HG03457 (cell line): Measurements from ENCODE around the gene LRRC15.
A peak's percentile ranks its signal among the peaks of the same experiment; 100 is the strongest.

ENCODE experiments used
- ATAC-seq: cut with Tn5 transposase; IDR thresholded peaks from one replicate; pipeline ENCODE4 v1.9.1; 2021; ENCODE audit warnings: moderate number of reproducible peaks; ENCODE audit not compliant: unreplicated experiment

The LRRC15 gene

DNA sequence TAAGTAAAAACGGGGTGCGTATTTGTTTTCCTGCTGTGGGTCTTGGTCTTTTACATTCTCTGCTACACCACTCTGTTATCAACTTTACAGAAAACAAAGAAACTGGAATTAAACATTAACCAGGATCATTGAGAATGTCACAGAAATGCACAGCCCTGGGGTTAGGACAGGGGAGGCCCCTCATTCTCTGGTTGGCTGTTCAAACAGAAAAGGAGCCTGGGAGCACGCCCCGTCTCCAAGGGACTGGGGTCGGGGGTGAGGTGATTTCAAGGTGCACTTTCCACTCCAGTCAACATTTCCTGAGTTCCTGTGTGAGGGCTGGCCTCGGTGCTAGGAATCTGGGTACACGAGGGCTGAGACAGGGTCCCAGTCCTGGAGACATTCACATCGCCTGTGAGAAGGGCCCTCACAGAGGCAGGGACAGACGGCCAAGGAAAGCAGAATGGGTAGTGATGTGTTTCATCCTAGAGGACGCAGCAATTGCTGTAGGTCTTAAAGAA lies 48.7 kb downstream of the LRRC15 start:
- no peak for ATAC-seq

- ATAC-seq: no peak
These were observed 49.4 kb downstream of the LRRC15 start for GRCh38 chr3:194320100-194320499.

GRCh38 chr3:194318511-194319161 lies 50.9 kb downstream of the LRRC15 start:
- ATAC-seq: no peak

DNA sequence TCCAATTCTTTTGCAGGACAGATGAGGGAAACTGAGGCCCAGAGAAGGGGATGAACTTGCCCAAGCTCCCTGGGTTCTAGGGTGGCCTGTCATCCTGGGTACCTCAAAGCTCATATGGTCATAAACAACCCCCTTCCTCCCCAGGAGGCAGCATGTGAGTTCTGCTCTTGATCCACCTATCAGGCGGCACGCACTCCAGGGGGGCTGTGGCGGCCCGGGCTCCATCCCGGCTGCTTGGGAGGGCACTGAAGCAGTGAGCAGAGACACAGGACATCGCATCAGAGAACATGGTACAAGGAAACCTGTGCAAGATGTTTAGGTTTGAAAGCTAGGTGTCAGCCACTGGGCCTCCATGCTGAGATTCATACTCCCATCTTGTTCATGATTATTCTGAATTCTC lies 52.6 kb downstream of the LRRC15 start:
- ATAC-seq: no peak

GRCh38 chr3:194315965-194316361 lies 53.6 kb downstream of the LRRC15 start:
- ATAC-seq: peak; percentile 7

DNA sequence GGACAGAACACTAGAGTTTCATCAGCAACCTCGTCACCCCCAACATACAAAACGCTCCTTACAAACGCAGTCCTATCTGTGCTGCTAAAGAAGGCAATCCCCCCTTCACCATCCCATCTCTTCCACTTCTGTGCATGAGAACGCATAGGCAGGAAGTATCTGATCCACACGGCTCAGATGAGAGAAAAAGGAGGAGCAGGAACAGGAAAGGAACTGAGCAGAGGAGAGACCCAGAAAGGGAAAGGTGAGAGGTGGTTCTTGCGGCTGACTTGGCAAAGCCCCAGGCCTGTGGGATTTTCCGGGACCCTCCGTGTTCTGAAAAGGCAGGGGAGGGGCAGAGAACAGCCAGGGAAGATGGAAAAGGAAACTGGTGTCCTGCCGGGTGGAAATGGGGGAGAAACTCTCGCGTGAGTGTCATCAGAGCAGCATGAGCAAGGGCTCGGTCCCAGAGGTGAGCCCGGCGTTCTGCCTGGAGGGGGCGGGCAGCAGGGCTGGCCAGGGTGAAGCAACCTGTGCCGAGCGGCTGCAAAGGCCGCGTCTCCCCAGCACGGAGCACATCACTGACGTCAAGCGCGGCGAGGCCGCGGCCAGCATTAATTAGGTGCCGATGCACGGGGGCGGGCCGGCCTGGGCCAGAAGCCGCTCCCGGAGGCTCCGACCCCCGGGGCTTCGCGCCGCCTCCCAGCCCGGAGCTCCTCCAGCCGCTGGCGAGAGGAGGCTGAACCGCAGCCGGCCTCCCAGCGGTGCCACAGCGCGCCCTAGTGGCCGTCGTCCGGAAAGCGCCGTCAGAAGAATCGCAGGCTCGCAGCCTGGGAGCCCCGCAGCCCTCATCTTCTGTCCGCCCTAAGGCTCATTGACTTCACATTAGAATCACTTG lies 54.2 kb downstream of the LRRC15 start:
- ATAC-seq: peak; percentile 89

GRCh38 chr3:194314388-194315068 lies 55.0 kb downstream of the LRRC15 start:
- no peak for ATAC-seq

DNA sequence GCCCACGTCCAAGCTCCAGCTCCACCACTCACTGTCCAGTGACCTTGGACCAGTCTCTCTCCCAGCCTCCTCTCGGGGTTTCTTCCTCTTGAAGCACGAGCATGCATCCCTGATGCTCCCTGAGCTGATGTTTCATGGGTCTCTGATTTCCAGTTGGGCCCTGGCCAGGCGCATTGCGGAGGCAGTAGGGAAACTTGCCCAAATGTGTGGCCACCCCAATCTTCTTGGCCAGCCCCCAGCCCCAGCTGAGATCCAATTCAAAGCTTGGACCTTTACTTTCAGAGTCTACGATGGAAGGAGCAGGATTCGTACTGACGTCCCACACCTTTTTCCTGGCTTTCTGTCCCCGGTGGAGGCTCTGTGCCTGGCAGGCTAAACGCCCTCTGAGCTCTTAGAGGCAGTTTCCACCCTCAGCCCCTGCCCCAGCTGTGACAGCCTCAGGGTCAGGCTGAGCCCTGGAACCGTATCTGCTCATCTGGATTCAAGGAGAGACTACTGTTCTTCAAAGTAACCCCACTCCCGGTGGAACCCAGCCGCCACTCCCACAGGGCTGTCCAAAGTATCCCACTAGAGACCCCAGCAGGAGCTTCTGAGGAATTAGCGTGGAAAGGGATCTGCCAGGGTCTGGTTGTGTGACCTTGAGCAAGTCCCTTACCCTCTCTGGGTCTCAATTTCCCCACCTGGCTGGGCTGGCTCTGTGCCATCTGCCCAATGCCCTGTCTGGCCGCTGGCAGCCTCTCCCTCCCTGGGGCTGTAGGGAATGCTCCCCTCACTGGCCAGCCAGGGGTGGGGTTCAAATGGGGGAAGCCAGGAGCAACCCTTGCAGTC lies 55.8 kb downstream of the LRRC15 start:
- ATAC-seq: no peak

DNA sequence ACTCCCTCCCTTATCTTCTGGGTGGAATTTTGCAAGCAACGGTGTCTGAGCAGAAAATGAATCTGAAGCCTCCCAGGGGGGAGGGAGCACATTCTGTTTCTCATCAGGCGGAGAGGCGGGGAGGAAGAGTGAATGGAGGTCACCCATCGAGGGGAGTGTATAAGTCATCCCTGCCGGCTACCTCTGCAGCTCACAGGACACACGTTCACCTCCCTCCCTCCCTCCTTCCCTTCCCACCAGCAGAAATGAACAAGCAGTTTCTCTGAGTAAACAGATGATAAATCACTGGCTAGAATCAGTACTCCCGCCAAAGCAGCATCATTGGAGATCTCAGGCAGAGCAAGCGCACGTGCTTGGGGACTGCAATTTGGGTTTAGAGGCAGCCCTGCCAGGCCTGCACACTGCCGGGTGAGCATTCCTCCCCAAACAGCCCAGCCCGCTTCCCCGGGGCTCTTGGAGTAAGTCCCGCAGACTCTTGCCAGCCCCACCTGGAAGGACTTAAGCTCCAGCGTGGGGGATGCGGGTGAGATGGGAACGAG lies 56.7 kb downstream of the LRRC15 start:
- ATAC-seq: no peak

- no peak for ATAC-seq
These were observed 57.3 kb downstream of the LRRC15 start for GRCh38 chr3:194312186-194312742.

DNA sequence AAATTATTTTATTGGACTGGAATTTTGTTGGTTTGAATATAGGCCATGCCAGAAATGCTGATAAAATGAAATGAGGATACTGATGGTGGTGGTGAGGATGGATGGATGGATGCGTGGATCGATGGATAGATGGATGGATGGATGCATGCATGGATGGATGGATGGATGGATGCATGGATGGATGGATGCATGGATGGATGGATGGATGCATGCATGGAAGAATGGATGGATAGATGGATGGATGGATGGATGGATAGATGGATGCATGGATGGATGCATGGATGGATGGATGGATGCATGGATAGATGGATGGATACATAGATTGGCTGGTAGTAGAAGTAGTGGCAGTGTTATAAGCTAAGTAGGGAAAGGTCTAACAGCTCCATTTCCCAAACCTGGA lies 58.5 kb downstream of the LRRC15 start:
- ATAC-seq: no peak

DNA sequence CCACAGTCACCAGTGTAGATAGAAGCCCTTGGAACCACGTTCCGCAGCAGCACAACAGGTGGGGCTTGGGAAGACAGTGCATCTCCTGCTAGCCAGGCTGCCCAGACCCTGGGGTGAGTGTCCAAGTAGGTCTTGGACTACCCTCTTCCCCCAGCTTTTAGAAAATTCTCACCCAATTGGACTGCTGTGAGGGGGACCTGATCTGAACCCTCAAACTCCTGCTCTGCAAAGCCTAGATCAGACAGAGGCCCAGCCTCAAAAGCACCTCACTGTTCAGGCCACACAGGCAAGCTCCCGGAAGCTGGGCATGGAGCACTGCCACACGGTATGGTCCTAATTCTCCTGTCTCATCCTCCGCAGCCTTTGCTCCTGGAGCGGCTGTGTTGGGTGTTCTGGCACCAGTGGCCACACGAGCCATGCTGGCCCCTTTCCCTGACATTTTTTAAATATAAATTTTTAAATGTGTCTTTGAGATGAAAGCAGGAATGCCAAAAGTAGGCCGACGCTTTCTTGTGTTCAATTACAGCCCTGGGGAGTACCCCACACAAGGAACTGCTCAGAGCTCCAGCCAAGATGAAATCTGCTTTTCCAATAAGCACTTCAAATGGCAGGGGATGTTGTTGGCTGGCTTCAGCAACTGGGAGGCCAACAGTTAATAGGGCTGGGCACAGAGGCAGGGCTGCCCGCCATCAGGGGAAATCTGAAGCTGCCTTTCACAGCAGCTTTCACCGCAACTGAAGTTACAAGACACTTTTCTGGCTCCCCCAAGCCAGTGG lies 59.3 kb downstream of the LRRC15 start:
- no peak for ATAC-seq

- ATAC-seq: no peak
These were observed 60.7 kb downstream of the LRRC15 start for GRCh38 chr3:194308601-194309449.

GRCh38 chr3:194307849-194308248 lies 61.7 kb downstream of the LRRC15 start:
- ATAC-seq: no peak

GRCh38 chr3:194306771-194307640 lies 62.5 kb downstream of the LRRC15 start:
- ATAC-seq: peak; percentile 44

DNA sequence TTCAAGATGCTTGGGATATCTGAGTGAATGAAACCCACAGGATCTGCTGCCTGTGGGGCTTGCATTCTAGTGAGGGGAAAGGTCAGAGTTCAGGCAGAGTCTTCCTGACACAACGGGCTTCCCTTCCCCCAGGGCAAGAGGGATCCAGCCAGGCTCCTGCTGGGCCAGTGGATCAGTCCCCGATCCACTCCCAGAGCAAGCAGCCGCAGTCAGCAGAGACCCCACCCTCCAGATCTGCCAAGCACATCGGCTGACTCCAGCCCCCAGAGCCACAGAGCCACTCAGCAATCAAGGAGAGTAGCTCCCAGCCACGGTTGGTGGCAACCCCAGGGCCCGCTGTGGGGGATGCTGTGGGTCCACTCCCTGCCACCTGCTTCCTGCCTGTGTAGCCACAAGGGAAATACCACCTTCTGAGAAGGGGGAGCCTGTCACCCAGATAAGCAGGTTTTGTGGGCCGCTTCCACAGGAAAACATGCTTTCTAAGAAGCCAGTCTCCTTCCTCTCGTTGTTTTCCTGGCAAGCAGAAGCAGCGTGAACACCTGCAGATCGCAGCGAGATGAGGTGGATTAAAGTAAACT lies 63.3 kb downstream of the LRRC15 start:
- ATAC-seq: peak; percentile 38
